ENCODE data around the gene PEX5L. TPM values are rescaled to one million over a fixed set of nuclear protein-coding genes. Genes with fewer than 3 reads are reported as not detected.

PEX5L gene
- total and polyA plus RNA-seq, 3 experiments from 2014 or later: 0.15 TPM; not detected in 2

DNA sequence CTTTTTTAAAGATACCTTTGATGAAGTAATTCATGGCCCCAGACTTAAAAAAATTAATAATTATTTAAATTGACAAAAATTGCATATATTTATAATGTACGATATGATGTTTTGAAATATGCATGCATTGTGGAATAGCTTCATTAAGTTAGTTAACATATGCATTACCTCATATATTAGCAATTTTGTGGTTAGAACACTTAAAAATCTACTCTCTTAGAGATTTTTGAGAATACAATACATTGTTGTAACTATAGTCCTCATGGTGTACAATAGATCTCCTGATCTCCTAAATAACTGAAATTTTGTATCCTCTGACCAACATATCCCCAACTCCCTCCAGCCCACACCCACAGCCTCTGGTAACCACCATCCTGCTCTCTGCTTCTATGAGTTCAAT is 104.1 kb downstream of the PEX5L start:
- Histone ChIP-seq H3K9me3 (ENCODE audit: low read length) (no peaks in the 10 kb centered on the region), H3K27me3 (ENCODE audit: insufficient read depth, low read length, poor library complexity, severe bottlenecking) (no peaks in the 10 kb centered on the region), H3K4me3 (ENCODE audit: low read length) (no peak overlapping the region), H3K27ac (ENCODE audit: low read depth, low read length) (no peak overlapping the region), H3K36me3 (ENCODE audit: insufficient read depth, low read length) (no peaks in the 10 kb centered on the region), H3K4me1 (ENCODE audit: insufficient read depth, low read length) (no peaks in the 10 kb centered on the region)
- Mint-ChIP-seq H3K27me3 (peaks cover 5 to 6% of the 10 kb centered on the region in 2 donors), H3K9me3 (no peaks in the 10 kb centered on the region), H3K27ac (no peak overlapping the region), H3K4me1 (no peaks in the 10 kb centered on the region), H3K4me3 (no peak overlapping the region), H3K36me3 (no peaks in the 10 kb centered on the region)
- CTCF ChIA-PET: interaction anchor here (0.6 to 0.8 kb wide), 2 partner anchors 9 to 283 kb away, joined by 3 read pairs; no protein-coding TSS in a partner anchor
- POLR2A ChIA-PET: no interaction called here
- no peak for DNase-seq

DNA sequence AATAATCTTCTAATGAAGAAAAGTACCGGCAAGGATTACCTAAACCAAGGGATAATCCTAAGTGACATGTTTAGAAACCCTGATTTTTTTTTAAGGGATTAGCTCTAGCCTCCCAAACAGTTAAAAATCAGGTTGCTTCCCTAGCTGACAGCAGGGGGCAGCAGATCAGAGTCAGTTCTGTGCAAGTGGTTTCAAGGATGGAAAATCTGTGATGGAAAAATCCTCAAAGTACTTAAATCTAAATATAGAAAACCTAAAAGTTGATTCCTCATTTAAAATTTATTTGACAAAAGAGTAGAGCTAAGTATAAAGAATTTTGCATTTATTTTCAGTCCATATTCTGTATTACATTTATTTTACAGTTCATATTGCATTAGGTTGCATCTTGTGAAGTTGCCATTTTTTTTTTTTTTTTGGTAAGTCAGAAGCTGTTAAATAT is 107.6 kb downstream of the PEX5L start:
- H3K27ac Mint-ChIP-seq: no peak overlapping the region
- H3K36me3 ChIP-seq (ENCODE audit: insufficient read depth, low read length): no peaks in the 10 kb centered on the region
- H3K9me3 Mint-ChIP-seq: no peaks in the 10 kb centered on the region
- H3K27ac ChIP-seq (ENCODE audit: low read depth, low read length): no peak overlapping the region
- H3K4me1 Mint-ChIP-seq: no peaks in the 10 kb centered on the region
- ChIA-PET POLR2A (no interaction called here), CTCF (interaction anchor here (0.8 to 1.7 kb wide), 3 partner anchors 10 to 667 kb away, joined by 3 read pairs; no protein-coding TSS in a partner anchor)
- H3K4me1 ChIP-seq (ENCODE audit: insufficient read depth, low read length): no peaks in the 10 kb centered on the region
- H3K4me3 Mint-ChIP-seq: no peak overlapping the region
- peak; percentile 0 to 47 (median 12) for DNase-seq
- no peak overlapping the region for H3K4me3 ChIP-seq (ENCODE audit: low read length)
- H3K27me3 Mint-ChIP-seq: peaks cover 8 to 12% of the 10 kb centered on the region in 2 donors
- H3K9me3 ChIP-seq (ENCODE audit: low read length): no peaks in the 10 kb centered on the region
- H3K27me3 ChIP-seq (ENCODE audit: insufficient read depth, low read length, poor library complexity, severe bottlenecking): no peaks in the 10 kb centered on the region
- H3K36me3 Mint-ChIP-seq: no peaks in the 10 kb centered on the region

DNA sequence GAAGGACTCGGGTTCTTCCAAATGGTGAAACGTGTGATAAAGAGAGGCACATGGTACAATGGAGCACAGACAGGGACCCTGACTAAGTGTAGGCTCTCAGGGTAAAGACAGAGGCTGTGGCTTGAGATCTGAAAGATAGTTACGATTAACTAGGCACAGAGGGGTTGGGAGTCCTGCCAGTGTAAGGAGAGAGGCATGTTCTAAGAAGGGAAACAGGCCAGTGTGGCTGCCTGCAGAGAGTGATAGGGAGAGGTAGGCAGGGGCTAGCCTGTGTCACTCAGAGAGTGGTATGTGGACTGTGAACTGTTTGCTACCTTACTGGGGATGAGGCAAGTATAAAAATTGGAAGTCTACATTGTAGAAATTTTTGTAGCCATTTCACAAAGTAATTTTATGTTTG is 109.5 kb downstream of the PEX5L start:
- Mint-ChIP-seq H3K4me1 (peaks cover 0 to 3% (median 0%) of the 10 kb centered on the region in 3 donors), H3K27ac (no peak overlapping the region), H3K4me3 (no peak overlapping the region), H3K9me3 (no peaks in the 10 kb centered on the region), H3K27me3 (peaks cover 5 to 12% of the 10 kb centered on the region in 2 donors), H3K36me3 (no peaks in the 10 kb centered on the region)
- Histone ChIP-seq H3K9me3 (ENCODE audit: low read length) (no peaks in the 10 kb centered on the region), H3K4me3 (ENCODE audit: low read length) (no peak overlapping the region), H3K27ac (ENCODE audit: low read depth, low read length) (no peak overlapping the region), H3K4me1 (ENCODE audit: insufficient read depth, low read length) (no peaks in the 10 kb centered on the region), H3K36me3 (ENCODE audit: insufficient read depth, low read length) (no peaks in the 10 kb centered on the region), H3K27me3 (ENCODE audit: insufficient read depth, low read length, poor library complexity, severe bottlenecking) (no peaks in the 10 kb centered on the region)
- POLR2A ChIA-PET: no interaction called here
- no peak for DNase-seq
- CTCF ChIA-PET: interaction anchor here (0.9 kb wide), 1 partner anchor 9 kb away, joined by 3 read pairs; no protein-coding TSS in a partner anchor

DNA sequence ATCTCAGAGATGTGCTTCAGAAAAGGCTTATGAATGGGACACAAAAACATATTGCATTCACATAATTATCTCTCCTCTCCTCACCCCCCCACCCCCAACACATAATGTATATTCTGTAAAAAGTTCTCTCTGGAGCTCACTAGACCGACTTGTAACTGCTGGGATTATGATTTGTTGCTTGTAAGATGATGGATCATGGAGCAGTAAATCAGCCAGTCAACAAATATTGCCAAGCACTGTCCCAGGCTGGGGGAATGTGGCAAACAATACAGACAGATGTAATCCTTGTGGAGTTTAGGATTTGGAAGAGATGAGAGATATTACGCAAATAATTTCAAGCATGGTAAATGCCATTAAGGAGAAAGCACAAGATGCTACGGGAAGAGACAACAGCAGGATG is 114.8 kb downstream of the PEX5L start:
- no peaks in the 10 kb centered on the region for H3K9me3 ChIP-seq (ENCODE audit: low read length)
- no peak overlapping the region for H3K27ac ChIP-seq (ENCODE audit: low read depth, low read length)
- Mint-ChIP-seq H3K4me1 (peaks cover 0 to 3% (median 0%) of the 10 kb centered on the region in 3 donors), H3K9me3 (no peaks in the 10 kb centered on the region), H3K36me3 (no peaks in the 10 kb centered on the region), H3K27me3 (peaks cover 5 to 10% of the 10 kb centered on the region in 2 donors), H3K4me3 (no peak overlapping the region), H3K27ac (no peak overlapping the region)
- no peaks in the 10 kb centered on the region for H3K4me1 ChIP-seq (ENCODE audit: insufficient read depth, low read length)
- no peak overlapping the region for H3K4me3 ChIP-seq (ENCODE audit: low read length)
- DNase-seq: no peak
- no peaks in the 10 kb centered on the region for H3K36me3 ChIP-seq (ENCODE audit: insufficient read depth, low read length)
- H3K27me3 ChIP-seq (ENCODE audit: insufficient read depth, low read length, poor library complexity, severe bottlenecking): no peaks in the 10 kb centered on the region
- ChIA-PET CTCF (no interaction called here), POLR2A (no interaction called here)

DNA sequence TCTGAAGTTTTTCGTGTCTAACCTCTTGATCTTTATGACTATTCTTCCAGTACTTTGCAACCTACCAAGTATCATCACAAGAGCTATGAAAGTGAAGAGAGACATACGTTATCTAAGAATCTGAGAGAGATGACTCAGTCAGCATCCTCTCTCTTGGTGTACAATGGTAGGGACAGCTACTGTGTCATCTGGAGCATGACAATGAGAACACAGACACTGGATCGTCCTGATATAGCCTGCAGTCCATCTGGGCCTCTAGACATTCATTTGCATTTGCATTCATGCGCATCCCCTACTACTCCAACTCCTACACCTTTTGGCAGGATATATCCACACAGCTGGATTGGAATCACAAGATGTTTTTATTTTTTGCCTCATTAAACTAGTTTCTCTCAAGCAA is 115.2 kb downstream of the PEX5L start:
- Histone ChIP-seq H3K4me1 (ENCODE audit: insufficient read depth, low read length) (no peaks in the 10 kb centered on the region), H3K27me3 (ENCODE audit: insufficient read depth, low read length, poor library complexity, severe bottlenecking) (no peaks in the 10 kb centered on the region), H3K27ac (ENCODE audit: low read depth, low read length) (no peak overlapping the region), H3K4me3 (ENCODE audit: low read length) (no peak overlapping the region), H3K36me3 (ENCODE audit: insufficient read depth, low read length) (no peaks in the 10 kb centered on the region), H3K9me3 (ENCODE audit: low read length) (no peaks in the 10 kb centered on the region)
- Mint-ChIP-seq H3K9me3 (no peaks in the 10 kb centered on the region), H3K4me1 (peaks cover 0 to 3% (median 0%) of the 10 kb centered on the region in 3 donors), H3K27me3 (peaks cover 7 to 10% of the 10 kb centered on the region in 2 donors), H3K27ac (no peak overlapping the region), H3K36me3 (no peaks in the 10 kb centered on the region), H3K4me3 (no peak overlapping the region)
- ChIA-PET CTCF (no interaction called here), POLR2A (no interaction called here)
- DNase-seq: no peak

DNA sequence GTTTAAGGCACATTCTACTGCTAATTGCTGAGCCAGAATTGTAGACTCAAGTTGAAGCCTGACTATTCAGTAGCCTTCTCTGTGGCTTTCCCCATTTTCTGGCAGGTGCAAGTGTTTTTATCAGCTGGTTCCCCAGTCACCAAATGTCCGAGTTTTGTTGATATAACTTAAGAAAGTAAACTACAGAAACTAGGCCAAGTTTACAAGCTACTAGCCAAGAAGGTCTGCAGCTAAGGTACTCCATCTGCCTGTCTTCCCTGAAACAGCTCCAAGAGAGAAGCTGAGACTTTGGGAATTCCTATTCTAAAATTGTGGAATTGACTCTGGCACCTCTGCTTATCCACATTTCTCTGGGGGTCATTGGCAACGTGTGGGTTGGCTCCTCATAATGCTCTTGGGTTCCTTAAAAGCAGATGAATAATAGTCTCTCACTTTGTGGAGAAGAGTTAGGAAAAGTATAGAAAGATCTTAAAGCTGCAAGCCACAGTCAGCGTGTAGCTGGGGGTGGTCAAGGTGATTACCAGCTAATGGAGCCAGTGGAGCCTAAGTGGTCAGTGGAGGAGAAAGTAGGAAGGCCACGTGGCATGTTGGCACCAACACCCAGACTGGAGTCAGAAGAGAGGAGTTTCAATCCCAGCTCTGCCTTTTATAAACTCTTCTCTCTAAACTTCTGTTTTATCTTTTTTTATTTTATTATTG is 128.8 kb downstream of the PEX5L start:
- Histone ChIP-seq H3K27ac (ENCODE audit: low read depth, low read length) (no peak overlapping the region), H3K4me1 (ENCODE audit: insufficient read depth, low read length) (no peaks in the 10 kb centered on the region), H3K4me3 (ENCODE audit: low read length) (no peak overlapping the region), H3K9me3 (ENCODE audit: low read length) (no peaks in the 10 kb centered on the region), H3K36me3 (ENCODE audit: insufficient read depth, low read length) (no peaks in the 10 kb centered on the region), H3K27me3 (ENCODE audit: insufficient read depth, low read length, poor library complexity, severe bottlenecking) (no peaks in the 10 kb centered on the region)
- no peak for DNase-seq
- H3K27me3 Mint-ChIP-seq: peaks cover 6 to 12% of the 10 kb centered on the region in 2 donors
- H3K27ac Mint-ChIP-seq: no peak overlapping the region
- ChIA-PET CTCF (no interaction called here), POLR2A (no interaction called here)
- H3K4me3 Mint-ChIP-seq: no peak overlapping the region
- H3K9me3 Mint-ChIP-seq: no peaks in the 10 kb centered on the region
- no peaks in the 10 kb centered on the region for H3K36me3 Mint-ChIP-seq
- no peaks in the 10 kb centered on the region for H3K4me1 Mint-ChIP-seq

DNA sequence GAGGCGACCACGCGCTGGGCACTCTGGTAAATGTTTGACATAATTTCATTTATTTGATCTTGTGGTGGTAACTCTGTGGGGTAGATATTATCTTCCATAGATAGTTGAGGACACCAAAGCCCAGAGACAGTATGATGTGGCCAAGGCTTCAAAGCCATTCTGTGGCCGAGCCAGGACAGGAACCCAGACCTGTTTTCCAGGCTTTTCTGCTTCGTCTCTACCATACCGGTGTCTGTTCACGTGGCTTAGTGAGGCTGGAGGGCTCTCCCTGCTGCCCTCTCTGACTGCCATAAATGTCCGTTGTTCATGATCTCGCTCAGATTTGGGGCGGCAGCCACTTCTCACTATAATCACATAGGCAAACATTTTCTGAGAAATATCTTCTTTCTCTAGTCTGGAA is 134.7 kb downstream of the PEX5L start:
- Mint-ChIP-seq H3K36me3 (no peaks in the 10 kb centered on the region), H3K9me3 (no peaks in the 10 kb centered on the region), H3K27me3 (peaks cover 3 to 32% of the 10 kb centered on the region in 2 donors), H3K4me1 (no peaks in the 10 kb centered on the region), H3K27ac (no peak overlapping the region), H3K4me3 (no peak overlapping the region)
- no peaks in the 10 kb centered on the region for H3K27me3 ChIP-seq (ENCODE audit: insufficient read depth, low read length, poor library complexity, severe bottlenecking)
- H3K4me1 ChIP-seq (ENCODE audit: insufficient read depth, low read length): no peaks in the 10 kb centered on the region
- H3K9me3 ChIP-seq (ENCODE audit: low read length): no peaks in the 10 kb centered on the region
- no peaks in the 10 kb centered on the region for H3K36me3 ChIP-seq (ENCODE audit: insufficient read depth, low read length)
- no peak for DNase-seq
- no peak overlapping the region for H3K4me3 ChIP-seq (ENCODE audit: low read length)
- ChIA-PET CTCF (no interaction called here), POLR2A (no interaction called here)
- H3K27ac ChIP-seq (ENCODE audit: low read depth, low read length): no peak overlapping the region

DNA sequence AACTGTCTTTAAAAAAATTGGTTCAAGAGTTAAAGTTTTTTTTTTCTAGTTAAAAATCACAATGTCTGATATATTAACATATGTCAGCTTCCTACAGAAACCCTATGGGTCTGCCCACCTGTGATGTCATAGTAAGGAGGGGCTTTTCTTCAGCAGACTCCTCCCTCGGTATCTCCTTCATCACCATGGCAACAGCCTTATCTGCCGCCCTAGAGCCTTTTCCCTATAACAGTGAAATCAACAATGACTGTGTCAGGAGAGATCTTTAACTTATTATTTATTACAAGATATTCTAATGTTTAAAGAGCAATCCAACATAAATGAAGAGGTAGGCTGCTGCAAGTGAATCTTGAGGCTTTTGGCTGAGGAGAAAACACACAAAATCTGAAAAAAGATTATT is 138.7 kb downstream of the PEX5L start:
- Mint-ChIP-seq H3K27ac (no peak overlapping the region), H3K4me3 (no peak overlapping the region), H3K36me3 (no peaks in the 10 kb centered on the region), H3K9me3 (no peaks in the 10 kb centered on the region), H3K27me3 (peaks cover 2 to 27% of the 10 kb centered on the region in 2 donors), H3K4me1 (no peaks in the 10 kb centered on the region)
- H3K27me3 ChIP-seq (ENCODE audit: insufficient read depth, low read length, poor library complexity, severe bottlenecking): no peaks in the 10 kb centered on the region
- ChIA-PET POLR2A (no interaction called here), CTCF (no interaction called here)
- DNase-seq: no peak
- no peaks in the 10 kb centered on the region for H3K4me1 ChIP-seq (ENCODE audit: insufficient read depth, low read length)
- no peak overlapping the region for H3K4me3 ChIP-seq (ENCODE audit: low read length)
- no peaks in the 10 kb centered on the region for H3K36me3 ChIP-seq (ENCODE audit: insufficient read depth, low read length)
- no peaks in the 10 kb centered on the region for H3K9me3 ChIP-seq (ENCODE audit: low read length)
- H3K27ac ChIP-seq (ENCODE audit: low read depth, low read length): no peak overlapping the region
